RKO (cell line): ENCODE results near the gene MSMO1.
"Not testable (repeated sequence)": the region's sequence is repeated elsewhere in the genome, so short reads cannot be mapped to it uniquely, and the experiment has no call there.

Source experiments
- DNase-seq: peaks from one replicate; pipeline ENCODE4 v3.0.0-alpha.2; 2016; ENCODE audit warnings: low spot score

The MSMO1 gene

DNA sequence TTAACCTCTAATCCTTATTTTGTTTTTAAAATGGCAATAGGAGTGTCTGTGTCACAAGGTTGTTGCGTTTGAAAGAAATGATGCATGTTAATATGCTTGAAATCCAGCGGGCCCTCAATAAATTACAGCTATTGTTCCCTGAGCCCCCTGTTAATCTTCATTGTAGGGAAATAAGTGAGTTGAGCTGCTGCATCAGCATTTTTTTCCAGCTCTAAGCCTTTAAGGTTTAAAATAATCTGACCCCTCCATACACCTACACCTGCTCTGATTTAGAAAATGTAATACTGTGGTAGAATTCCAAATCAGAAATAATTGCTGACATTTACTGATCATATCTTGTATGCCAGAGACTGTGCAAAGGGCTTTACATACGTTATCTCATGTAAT lies 2.6 kb upstream of the MSMO1 start:
- DNase-seq: no peak

DNA sequence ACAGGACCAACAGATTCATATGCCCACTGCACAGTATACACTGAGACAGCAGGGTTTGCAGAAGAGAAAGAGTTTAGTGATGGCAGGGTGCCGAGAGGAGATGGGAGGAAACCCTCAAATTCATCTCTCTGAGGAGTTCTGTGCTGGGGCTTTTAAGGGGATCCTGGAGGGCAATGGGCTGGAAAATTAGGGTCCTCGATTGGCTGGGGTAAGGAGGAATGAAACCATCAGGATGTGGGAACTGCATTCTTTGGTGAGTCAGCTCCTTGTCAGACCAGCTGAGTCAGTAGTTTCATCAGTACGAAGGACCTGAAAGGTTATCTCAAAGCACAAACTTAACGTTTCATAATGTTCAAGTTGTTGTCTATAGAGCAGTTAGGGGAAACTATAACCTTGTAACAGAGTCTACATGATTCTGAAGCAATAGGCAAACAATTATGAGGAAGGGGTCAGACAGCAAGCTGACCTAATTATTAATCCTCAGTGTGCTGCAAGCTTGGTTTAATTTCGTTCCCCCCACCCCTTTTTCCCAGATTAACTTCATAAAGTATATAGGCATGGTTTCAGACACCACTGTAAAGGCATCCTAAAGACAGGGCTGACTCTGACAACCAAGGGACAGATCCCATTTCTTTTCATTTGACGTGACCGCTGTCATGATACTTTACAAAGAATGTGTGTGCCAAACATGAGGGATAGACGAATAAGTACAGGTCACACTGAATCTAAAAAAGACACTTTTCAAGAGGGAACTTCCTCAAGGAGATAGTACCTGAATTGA lies 1.5 kb upstream of the MSMO1 start:
- DNase-seq: peak; percentile 96

GRCh38 chr4:165326831-165327210 lies 648 bp upstream of the MSMO1 start:
- DNase-seq: peak; percentile 83

DNA sequence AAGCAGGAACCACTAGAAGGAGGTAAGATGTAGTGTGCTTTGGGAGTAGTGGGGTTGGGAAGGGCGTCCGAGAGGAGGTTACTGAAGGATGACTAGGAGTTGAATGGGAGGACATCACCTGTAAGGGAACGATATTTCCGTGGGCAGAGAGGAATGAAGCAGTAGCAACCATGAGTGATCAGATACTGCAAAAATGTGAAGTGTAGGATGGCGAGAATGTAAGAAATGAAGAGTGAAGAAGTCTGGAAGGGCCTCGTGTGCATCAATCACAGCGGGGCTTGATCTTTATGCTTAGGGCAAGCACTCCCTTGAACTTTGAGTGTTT lies 594 bp downstream of the MSMO1 start:
- no peak for DNase-seq

GRCh38 chr4:165328708-165329107 lies 1.2 kb downstream of the MSMO1 start:
- peak; percentile 67 for DNase-seq

- no peak for DNase-seq
Measured at GRCh38 chr4:165330071-165330470, 2.6 kb downstream of the MSMO1 start.

DNA sequence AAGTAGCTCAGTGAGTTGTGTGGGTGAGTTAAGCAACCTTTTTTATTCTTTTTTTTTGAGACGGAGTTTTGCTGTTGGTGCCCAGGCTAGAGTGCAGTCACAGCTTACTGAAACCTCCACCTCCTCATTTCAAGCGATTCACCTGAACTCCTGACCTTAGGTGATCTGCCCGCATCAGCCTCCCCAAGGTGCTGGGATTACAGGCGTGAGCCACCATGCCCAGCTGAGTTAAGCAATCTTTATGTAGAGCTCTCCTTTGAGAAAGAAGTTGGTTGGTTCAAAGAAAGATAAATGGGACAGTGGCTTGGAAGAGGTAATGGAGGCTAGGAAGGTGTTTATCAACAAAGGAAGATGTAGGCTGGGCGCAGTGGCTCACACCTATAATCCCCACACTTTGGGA lies 3.2 kb downstream of the MSMO1 start:
- DNase-seq: no peak

DNA sequence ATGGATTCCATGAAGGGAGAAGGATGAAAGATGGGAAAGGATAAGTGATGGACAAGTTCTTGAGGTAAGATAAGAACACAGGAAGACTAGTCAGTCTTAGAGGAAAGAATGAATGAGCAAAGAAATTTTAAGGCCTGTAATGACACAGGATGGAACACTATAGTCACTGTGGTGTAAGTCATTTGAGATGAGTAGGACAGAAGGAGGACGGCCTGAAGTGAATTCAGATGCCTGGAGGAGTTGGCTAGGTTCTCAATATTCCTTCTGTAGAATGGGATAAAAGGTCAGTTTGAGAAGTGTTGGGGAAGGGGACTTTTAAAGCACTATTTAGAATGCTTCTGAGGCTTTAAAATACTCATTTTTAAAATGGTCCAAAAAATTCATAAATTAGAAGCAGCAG lies 3.9 kb downstream of the MSMO1 start:
- DNase-seq: peak; percentile 74

- DNase-seq: no peak
Measured at GRCh38 chr4:165331823-165332222, 4.4 kb downstream of the MSMO1 start.

DNA sequence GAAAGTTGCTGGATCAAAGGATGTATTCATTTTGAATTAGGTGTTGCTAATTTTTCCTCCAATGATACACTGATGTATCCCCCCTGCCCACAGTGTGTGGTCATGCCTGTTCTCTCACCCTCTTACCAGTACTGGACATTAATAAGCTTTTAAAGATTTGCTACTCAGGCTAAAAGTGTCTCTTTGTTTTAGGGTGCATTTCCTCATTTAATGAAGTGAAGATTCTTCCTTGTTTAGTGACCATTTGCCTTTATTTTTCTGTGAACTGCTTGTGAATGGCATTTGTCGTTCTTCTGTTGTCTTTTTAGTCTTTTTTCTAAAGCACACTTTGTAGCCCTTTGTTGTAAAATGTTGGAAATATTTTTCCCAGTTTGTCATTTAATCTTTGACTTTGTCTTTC lies 5.0 kb downstream of the MSMO1 start:
- no peak for DNase-seq

GRCh38 chr4:165335163-165335703 lies 7.8 kb downstream of the MSMO1 start:
- no peak for DNase-seq

DNA sequence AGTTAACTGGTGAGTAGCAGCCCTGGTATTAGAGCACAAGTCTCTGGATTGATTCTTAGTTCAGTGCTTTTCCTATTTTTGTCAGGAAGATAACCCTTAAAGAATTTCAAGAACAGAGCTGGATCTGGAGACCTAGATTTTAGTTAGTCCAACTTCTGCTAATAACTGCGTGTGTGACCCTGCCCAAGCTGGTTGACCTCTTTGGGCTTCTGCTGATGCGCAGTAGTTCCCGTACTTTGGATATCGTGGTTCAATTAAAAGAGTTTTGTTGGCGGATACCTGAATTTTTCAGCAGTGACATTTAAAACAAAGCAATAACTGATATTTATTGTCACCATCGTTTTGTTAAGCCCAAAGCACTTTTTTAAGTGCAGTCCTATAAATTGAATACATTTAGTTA lies 9.3 kb downstream of the MSMO1 start:
- no peak for DNase-seq

DNA sequence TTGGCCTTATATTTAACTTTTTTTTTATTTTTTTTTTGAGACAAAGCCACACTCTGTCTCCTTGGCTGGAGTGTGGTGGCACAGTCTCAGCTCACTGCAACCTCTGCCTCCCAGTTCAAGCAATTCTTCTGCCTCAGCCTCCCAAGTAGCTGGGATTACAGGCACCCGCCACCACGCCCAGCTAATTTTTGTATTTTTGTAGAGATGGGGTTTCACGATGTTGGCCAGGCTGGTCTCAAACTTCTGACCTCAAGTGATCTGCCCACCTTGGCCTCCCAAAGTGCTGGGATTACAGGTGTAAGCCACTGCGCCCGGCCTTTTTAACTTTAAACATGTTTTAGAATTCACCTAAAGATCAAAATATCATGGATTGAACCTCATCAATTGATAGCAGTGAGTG lies 14.9 kb downstream of the MSMO1 start:
- DNase-seq: not testable (repeated sequence)

GRCh38 chr4:165343353-165344191 lies 16.1 kb downstream of the MSMO1 start:
- peak; percentile 23 for DNase-seq

GRCh38 chr4:165345666-165346417 lies 18.4 kb downstream of the MSMO1 start:
- DNase-seq: no peak

- no peak for DNase-seq
Measured at GRCh38 chr4:165347647-165348569, 20.4 kb downstream of the MSMO1 start.

- DNase-seq: no peak
Measured at GRCh38 chr4:165351359-165352130, 24.1 kb downstream of the MSMO1 start.

DNA sequence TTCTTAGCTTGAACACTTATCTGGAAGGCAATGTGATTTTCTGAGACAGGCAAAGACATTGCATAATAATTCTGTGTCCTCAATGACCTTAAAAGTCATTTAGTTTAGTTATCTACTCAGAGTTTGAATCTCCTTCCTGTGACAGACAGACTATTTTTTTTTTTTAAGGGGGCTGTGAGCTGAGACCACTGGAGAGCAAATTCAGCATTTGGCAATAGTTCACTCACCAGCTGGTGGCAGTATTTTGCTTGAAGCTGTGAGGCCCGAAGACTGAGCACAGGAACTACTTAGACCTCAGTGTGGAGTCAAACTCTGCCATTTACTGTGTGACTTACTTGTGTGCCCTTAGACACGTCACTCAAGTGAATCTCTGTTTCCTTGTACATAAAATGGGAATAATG lies 28.4 kb downstream of the MSMO1 start:
- peak; percentile 65 for DNase-seq

- no peak for DNase-seq
Measured at GRCh38 chr4:165359506-165359905, 32.0 kb downstream of the MSMO1 start.

DNA sequence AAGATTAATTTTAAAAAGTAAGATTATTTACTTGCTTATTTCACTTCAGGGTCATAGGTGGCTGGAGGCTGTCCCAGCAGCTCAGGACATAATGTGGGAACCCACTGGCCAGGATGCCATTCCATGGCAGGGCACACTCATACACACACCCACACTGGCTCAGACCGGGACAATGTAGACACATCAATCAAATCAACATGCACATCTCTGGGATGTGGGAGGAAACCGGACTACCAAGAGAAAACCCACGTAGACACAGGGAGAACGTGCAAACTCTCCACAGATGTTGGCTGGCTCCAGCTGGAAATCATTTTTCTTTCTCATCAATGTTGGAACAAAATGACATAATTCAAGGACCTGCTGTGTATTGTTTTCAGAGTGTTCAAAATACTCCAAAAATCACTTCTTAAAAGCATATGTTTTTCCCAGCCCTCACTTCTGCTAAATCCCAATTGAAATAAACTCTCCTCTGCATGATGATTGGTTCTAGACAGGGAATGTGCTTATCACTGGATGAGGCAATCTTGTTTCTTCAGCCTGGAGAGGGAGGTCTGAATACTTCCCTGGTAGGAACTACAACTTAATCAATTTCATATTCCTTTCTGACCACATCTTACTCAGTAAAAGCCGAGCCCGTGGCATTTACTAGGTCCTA lies 32.7 kb downstream of the MSMO1 start:
- no peak for DNase-seq
